Measurements from ENCODE around the gene MFSD11. TPM values are rescaled to one million over a fixed set of nuclear protein-coding genes. Genes with fewer than 3 reads are reported as not detected.
"Not testable (repeated sequence)": the region's sequence is repeated elsewhere in the genome, so short reads cannot be mapped to it uniquely, and the experiment has no call there.

Gene MFSD11
- total RNA-seq, 1 donor from 2014 or later = 21.4 TPM

- peaks cover 54% of the 10 kb centered on the region for H3K36me3 ChIP-seq
- no peaks in the 10 kb centered on the region for H3K27me3 ChIP-seq (ENCODE audit: low read depth)
- H3K4me1 ChIP-seq = peaks cover 86% of the 10 kb centered on the region
- TF ChIP-seq CTCF (IDR thresholded peaks at IDR 0.05; ENCODE audit: borderline replicate concordance) = peak; percentile 76
- H3K27ac ChIP-seq (replicated peaks) = peak within 1 kb of the TSS; percentile 98
- intact Hi-C loops (cut with micrococcal nuclease) = loop anchor here (10.0 kb wide), 1 partner anchor 52 kb away; no protein-coding TSS in a partner anchor
- H3K4me3 ChIP-seq = peak within 1 kb of the TSS; percentile 94
- DNase-seq = peak; percentile 87
- no peaks in the 10 kb centered on the region for H3K9me3 ChIP-seq (replicated peaks)
Observed at GRCh38 chr17:76726776-76727718, 10.9 kb upstream of the MFSD11 start, which contains the start of gene METTL23. Gene METTL23 (plus strand): TSS chr17:76726839. CDS start chr17:76729711, 2,872 bp downstream.

- no peaks in the 10 kb centered on the region for H3K27me3 ChIP-seq (ENCODE audit: low read depth)
- intact Hi-C loops (cut with micrococcal nuclease) = loop anchor here (10.0 kb wide), 1 partner anchor 53 kb away; no protein-coding TSS in a partner anchor
- H3K36me3 ChIP-seq = peaks cover 56% of the 10 kb centered on the region
- H3K4me1 ChIP-seq = peaks cover 86% of the 10 kb centered on the region
- DNase-seq = no peak
- no peak for TF ChIP-seq CTCF (IDR thresholded peaks at IDR 0.05; ENCODE audit: borderline replicate concordance)
- H3K9me3 ChIP-seq (replicated peaks) = no peaks in the 10 kb centered on the region
- H3K27ac ChIP-seq (replicated peaks) = peak overlapping the region; percentile 98
- H3K4me3 ChIP-seq = peak overlapping the region; percentile 94
Observed at GRCh38 chr17:76727745-76728456, 10.0 kb upstream of the MFSD11 start.

GRCh38 chr17:76731800-76732733 lies 5.9 kb upstream of the MFSD11 start:
- H3K9me3 ChIP-seq (replicated peaks); DNase-seq; H3K27me3 ChIP-seq (ENCODE audit: low read depth); H3K4me3 ChIP-seq; intact Hi-C loops (cut with micrococcal nuclease): not testable (repeated sequence)
- Histone ChIP-seq H3K27ac (replicated peaks) (peak overlapping the region; percentile 3), H3K36me3 (peaks cover 63% of the 10 kb centered on the region), H3K4me1 (peaks cover 90% of the 10 kb centered on the region)

GRCh38 chr17:76732734-76733617 lies 4.9 kb upstream of the MFSD11 start:
- no peak for TF ChIP-seq CTCF (IDR thresholded peaks at IDR 0.05; ENCODE audit: borderline replicate concordance)
- peaks cover 82% of the 10 kb centered on the region for H3K4me1 ChIP-seq
- intact Hi-C loops (cut with micrococcal nuclease) = no loop called here
- H3K36me3 ChIP-seq = peaks cover 63% of the 10 kb centered on the region
- DNase-seq = no peak
- peak overlapping the region; percentile 100 for H3K27ac ChIP-seq (replicated peaks)
- H3K27me3 ChIP-seq (ENCODE audit: low read depth) = no peaks in the 10 kb centered on the region
- H3K9me3 ChIP-seq (replicated peaks) = no peaks in the 10 kb centered on the region
- H3K4me3 ChIP-seq = peak overlapping the region; percentile 96

GRCh38 chr17:76733618-76733957 lies 4.3 kb upstream of the MFSD11 start:
- peak overlapping the region; percentile 96 for H3K4me3 ChIP-seq
- H3K27me3 ChIP-seq (ENCODE audit: low read depth) = no peaks in the 10 kb centered on the region
- no peaks in the 10 kb centered on the region for H3K9me3 ChIP-seq (replicated peaks)
- H3K4me1 ChIP-seq = peaks cover 82% of the 10 kb centered on the region
- peaks cover 63% of the 10 kb centered on the region for H3K36me3 ChIP-seq
- peak overlapping the region; percentile 100 for H3K27ac ChIP-seq (replicated peaks)
- TF ChIP-seq CTCF (IDR thresholded peaks at IDR 0.05; ENCODE audit: borderline replicate concordance) = no peak
- DNase-seq = no peak
- intact Hi-C loops (cut with micrococcal nuclease) = no loop called here
